IMR-90 (cell line): Measurements from ENCODE around the gene ZNF213. TPM values are rescaled to one million over a fixed set of nuclear protein-coding genes. Genes with fewer than 3 reads are reported as not detected.

Experiments
- ATAC-seq: fragments of 200-7000 bp; cut with Tn5 transposase; 2 replicates; pipeline ENCODE4 v1.9.1; 2020; ENCODE audit warnings: low read depth, mild to moderate bottlenecking, moderate library complexity
- BruUV-seq: library from RNA; stranded (reverse); fragments of 400-500 nt; replicated peaks from 2 replicates; lab custom pipeline; 2021; lab: Mats Ljungman, UMichigan
- CTCF ChIA-PET: fragments of 300-600 bp; formaldehyde crosslinking; extraction: SDS; loops from one replicate; lab custom pipeline; 2021; ENCODE audit warnings: antibody characterized with exemption; lab: Yijun Ruan, JAX
- POLR2A ChIA-PET: fragments of 300-600 bp; sonication (Branson Sonifier 250); formaldehyde crosslinking; loops from one replicate; lab custom pipeline; 2022; ENCODE audit warnings: antibody characterized with exemption; ENCODE audit not compliant: unreplicated experiment; lab: Charles Lee
- DNase-seq: peaks from one replicate; pipeline ENCODE4 v3.0.0; 2013
- H2AFZ ChIP-seq: replicated peaks from 2 replicates; pipeline ENCODE3; 2013; ENCODE audit warnings: low read length, mild to moderate bottlenecking; ENCODE audit not compliant: poor library complexity
- H2AK5ac ChIP-seq: 2 replicates; pipeline ENCODE4 v1.6.1; 2013; ENCODE audit warnings: low read depth, low read length, inconsistent platforms
- H2AK9ac ChIP-seq: replicated peaks from 2 replicates; pipeline ENCODE3; 2013; ENCODE audit warnings: mild to moderate bottlenecking, low read depth, low read length, moderate library complexity; ENCODE audit not compliant: poor library complexity
- H2BK120ac ChIP-seq: 2 replicates; pipeline ENCODE4 v1.6.1; 2013; ENCODE audit warnings: low read depth, low read length, inconsistent platforms
- H2BK15ac ChIP-seq: 3 replicates; pipeline ENCODE4 v1.6.1; 2013; ENCODE audit warnings: low read depth, low read length, inconsistent platforms
- H2BK20ac ChIP-seq: 2 replicates; pipeline ENCODE4 v1.6.1; 2013; ENCODE audit warnings: low read depth, mild to moderate bottlenecking, inconsistent platforms, low read length, moderate library complexity
- H2BK5ac ChIP-seq: 2 replicates; pipeline ENCODE4 v1.6.1; 2013; ENCODE audit warnings: mild to moderate bottlenecking, low read depth, low read length, inconsistent platforms; ENCODE audit not compliant: poor library complexity, severe bottlenecking
- H3K14ac ChIP-seq: replicated peaks from 2 replicates; pipeline ENCODE4 v1.6.1; 2013; ENCODE audit warnings: low read depth, low read length, inconsistent platforms
- H3K18ac ChIP-seq: 2 replicates; pipeline ENCODE4 v1.6.1; 2013; ENCODE audit warnings: low read depth, low read length, control low read depth
- H3K23ac ChIP-seq: 2 replicates; pipeline ENCODE4 v1.6.1; 2013; ENCODE audit warnings: low read depth, low read length, inconsistent platforms
- H3K27ac ChIP-seq: 2 replicates; pipeline ENCODE4 v1.5.1; 2013; ENCODE audit warnings: mild to moderate bottlenecking, control low read depth, low read length; ENCODE audit not compliant: insufficient read depth
- H3K27me3 ChIP-seq: 2 replicates; pipeline ENCODE4 v1.6.1; 2013; ENCODE audit warnings: low read length; ENCODE audit not compliant: control insufficient read depth, insufficient read depth
- H3K36me3 ChIP-seq: 2 replicates; pipeline ENCODE4 v1.6.1; 2013; ENCODE audit warnings: low read length, mixed read lengths; ENCODE audit not compliant: control insufficient read depth, insufficient read depth
- H3K4ac ChIP-seq: 2 replicates; pipeline ENCODE4 v1.6.1; 2013; ENCODE audit warnings: low read depth, low read length, inconsistent platforms
- H3K4me1 ChIP-seq: 2 replicates; pipeline ENCODE4 v1.6.1; 2013; ENCODE audit warnings: low read length, mixed read lengths; ENCODE audit not compliant: control insufficient read depth, insufficient read depth
- H3K4me2 ChIP-seq: 2 replicates; pipeline ENCODE4 v1.6.1; 2013; ENCODE audit warnings: low read depth, mild to moderate bottlenecking, control low read depth, low read length, moderate library complexity
- H3K4me3 ChIP-seq: 2 replicates; pipeline ENCODE4 v1.5.1; 2013; ENCODE audit warnings: low read depth, mild to moderate bottlenecking, control low read depth, low read length, moderate library complexity; ENCODE audit not compliant: insufficient read depth
- H3K56ac ChIP-seq: 2 replicates; pipeline ENCODE4 v1.6.1; 2013; ENCODE audit warnings: low read length, inconsistent platforms; ENCODE audit not compliant: insufficient read depth; ENCODE audit errors: extremely low read depth
- H3K79me1 ChIP-seq, 2 experiments: 2 replicates each; pipeline ENCODE4 v1.6.1; 2013; ENCODE audit warnings: low read length in 2 of 2, inconsistent platforms in 1 of 2, low read depth in 1 of 2
- H3K9ac ChIP-seq: 2 replicates; pipeline ENCODE4 v1.6.1; 2013; ENCODE audit warnings: low read depth, low read length, control low read depth
- H3K9me1 ChIP-seq: 2 replicates; pipeline ENCODE4 v1.6.1; 2013; ENCODE audit warnings: low read length, inconsistent platforms; ENCODE audit not compliant: insufficient read depth
- H3K9me3 ChIP-seq: 2 replicates; pipeline ENCODE4 v1.6.1; 2013; ENCODE audit warnings: low read length; ENCODE audit not compliant: control insufficient read depth, insufficient read depth
- H4K20me1 ChIP-seq: 2 replicates; pipeline ENCODE4 v1.6.1; 2013; ENCODE audit warnings: low read length, inconsistent platforms; ENCODE audit not compliant: insufficient read depth
- H4K5ac ChIP-seq: 2 replicates; pipeline ENCODE4 v1.6.1; 2013; ENCODE audit warnings: mild to moderate bottlenecking, low read depth, low read length, control low read depth
- H4K8ac ChIP-seq, 2 experiments: 2 replicates each; pipeline ENCODE4 v1.6.1; 2013; ENCODE audit warnings: low read depth in 2 of 2, low read length in 2 of 2, control low read depth in 1 of 2, inconsistent platforms in 1 of 2
- H4K91ac ChIP-seq: 2 replicates; pipeline ENCODE4 v1.6.1; 2013; ENCODE audit warnings: low read depth, low read length, inconsistent platforms; ENCODE audit not compliant: insufficient read depth
- CEBPB ChIP-seq: IDR thresholded peaks from 2 replicates; pipeline ENCODE4 v1.6.1; 2012; ENCODE audit warnings: low read depth, low read length, improper control_type of control experiment
- CHD1 ChIP-seq: IDR thresholded peaks from 2 replicates; pipeline ENCODE4 v1.6.1; 2012; ENCODE audit warnings: low read depth, low read length, improper control_type of control experiment
- ELK1 ChIP-seq: fragments of 150-350 bp; IDR thresholded peaks from 2 replicates; pipeline ENCODE4 v1.6.1; 2016; ENCODE audit warnings: low read depth, mild to moderate bottlenecking, low read length, moderate library complexity, borderline replicate concordance
- FOS ChIP-seq: fragments of 150-350 bp; IDR thresholded peaks from 2 replicates; pipeline ENCODE4 v1.6.1; 2016; ENCODE audit warnings: low read depth, low read length
- MAFK ChIP-seq: IDR thresholded peaks from 2 replicates; pipeline ENCODE4 v1.6.1; 2012; ENCODE audit warnings: low read depth, low read length, improper control_type of control experiment
- MAZ ChIP-seq: IDR thresholded peaks from 2 replicates; pipeline ENCODE4 v1.6.1; 2012; ENCODE audit warnings: low read depth, mild to moderate bottlenecking, low read length, improper control_type of control experiment, moderate library complexity, borderline replicate concordance
- NFE2L2 ChIP-seq: fragments of 150-350 bp; IDR thresholded peaks from 2 replicates; pipeline ENCODE4 v1.6.1; 2016; ENCODE audit warnings: low read depth, mild to moderate bottlenecking, low read length
- POLR2A ChIP-seq: IDR thresholded peaks from 2 replicates; pipeline ENCODE4 v1.6.1; 2012; ENCODE audit warnings: mild to moderate bottlenecking, low read depth, low read length
- RAD21 ChIP-seq: IDR thresholded peaks from 2 replicates; pipeline ENCODE4 v1.6.1; 2012; ENCODE audit warnings: low read length, improper control_type of control experiment
- RCOR1 ChIP-seq: IDR thresholded peaks from 2 replicates; pipeline ENCODE4 v1.6.1; 2012; ENCODE audit warnings: mild to moderate bottlenecking, low read length, improper control_type of control experiment; ENCODE audit not compliant: insufficient replicate concordance
- RFX5 ChIP-seq: IDR thresholded peaks from 2 replicates; pipeline ENCODE4 v1.8.0; 2012; ENCODE audit warnings: low read depth, mild to moderate bottlenecking, low read length, moderate library complexity
- SMC3 ChIP-seq: fragments of 150-350 bp; IDR thresholded peaks from 2 replicates; pipeline ENCODE4 v1.6.1; 2016; ENCODE audit warnings: low read depth, mild to moderate bottlenecking, antibody characterized with exemption, low read length, moderate library complexity
- USF2 ChIP-seq: fragments of 150-350 bp; IDR thresholded peaks from 2 replicates; pipeline ENCODE4 v1.6.1; 2017; ENCODE audit warnings: mild to moderate bottlenecking, antibody characterized with exemption, low read length, low read depth
- WGBS, 2 experiments: methylation state at CpG; one replicate each; pipeline versions ENCODE4 v1.1.5 to v1.1.7; 2013; ENCODE audit warnings: missing lambda C conversion rate in 2 of 2; ENCODE audit not compliant: insufficient read length in 1 of 2; ENCODE audit errors: extremely low coverage in 2 of 2; 5-methylcytosine and 5-hydroxymethylcytosine counted together
- dilution Hi-C: fragments of 300-500 bp; cut with HindIII; formaldehyde crosslinking; loops from one replicate; pipeline ENCODE4 v1.14.3; 2018; ENCODE audit warnings: low sequenced_read_pairs; ENCODE audit not compliant: unreplicated experiment
- in situ Hi-C: fragments of 300-500 bp; cut with MboI; formaldehyde crosslinking; loops from 3 replicates; pipeline ENCODE4 v1.14.3; 2019; ENCODE audit warnings: low sequenced_read_pairs, inconsistent platforms, mixed read lengths
- intact Hi-C: fragments of 100-400 bp; cut with micrococcal nuclease; formaldehyde crosslinking; loops from 2 replicates; pipeline ENCODE4 v1.10.0; 2022
- polyA plus RNA-seq, 3 experiments: library from polyadenylated mRNA; depleted of rRNA; stranded (reverse); fragments of >200 nt; gene quantifications; 2 replicates each; pipeline ENCODE4 v1.2.3, GENCODE V29; 2012; ENCODE audit warnings: low replicate concordance in 1 of 3
- total RNA-seq: library from RNA; depleted of rRNA; stranded (reverse); fragments of >200 nt; gene quantifications from 2 replicates; pipeline ENCODE4 v1.2.3, GENCODE V29; 2012
- TF ChIP-seq, protein P1 (sequence below): conservative IDR thresholded peaks from 2 replicates; pipeline ENCODE4 v1.5.1; 2012; ENCODE audit warnings: mild to moderate bottlenecking, low read depth, low read length, improper control_type of control experiment

ZNF213 gene
- total and polyA plus RNA-seq, 2 of the 4 experiments (the other 2 are of a cell fraction): 0.72 to 4.0 TPM

DNA sequence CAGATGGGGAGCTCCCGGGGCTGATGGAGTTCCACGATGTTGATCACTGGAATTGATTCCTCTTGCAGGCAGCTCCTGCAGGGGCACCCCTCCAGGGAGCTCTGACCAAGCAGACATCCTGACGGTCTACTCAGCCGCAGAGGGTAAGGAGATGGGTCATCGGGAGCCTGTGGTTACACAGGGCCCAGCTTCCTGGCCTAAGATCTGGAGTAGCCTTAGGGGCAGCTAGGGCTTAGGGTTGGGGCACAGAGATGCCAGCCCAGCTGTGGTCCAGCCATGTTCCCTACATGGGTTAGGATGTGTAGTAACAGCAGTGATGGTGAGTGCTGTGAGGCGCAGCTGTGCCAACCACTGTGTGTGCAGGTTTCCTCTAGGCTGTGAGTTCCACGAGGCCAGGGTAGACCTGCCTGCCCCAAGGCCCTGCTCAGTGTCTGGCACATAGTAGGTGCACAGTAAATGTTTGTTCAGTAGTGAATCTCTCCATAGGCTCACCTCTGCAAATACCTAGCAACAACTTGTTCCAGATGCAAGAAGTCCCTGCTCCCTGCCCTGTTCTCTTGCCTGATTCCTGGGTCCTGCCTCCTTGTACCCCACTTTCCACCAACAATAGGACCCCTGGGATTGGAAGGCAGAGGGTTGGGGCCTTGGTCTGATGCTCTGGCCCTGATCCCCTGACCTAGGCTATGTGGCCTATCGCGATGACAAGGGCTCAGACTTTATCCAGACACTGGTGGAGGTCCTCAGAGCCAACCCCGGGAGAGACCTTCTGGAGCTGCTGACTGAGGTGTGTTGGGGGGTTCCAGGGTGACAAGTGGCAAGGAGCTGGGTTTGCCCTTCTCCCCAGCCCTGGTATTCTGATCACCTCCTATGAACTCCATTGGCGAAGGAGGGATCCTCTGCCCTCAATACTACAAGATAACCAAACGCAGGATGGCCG, 13.7 kb downstream of the ZNF213 start:
- Histone ChIP-seq H3K23ac (no peak overlapping the region), H4K20me1 (peaks cover 11% of the 10 kb centered on the region), H2BK15ac (no peak overlapping the region), H3K56ac (no peak overlapping the region), H3K36me3 (no peaks in the 10 kb centered on the region), H3K14ac (no peak overlapping the region), H3K27ac (no peak overlapping the region), H3K18ac (no peak overlapping the region), H2AK5ac (no peak overlapping the region; the same call in 1 of the 2 replicates), H3K4me2 (no peak overlapping the region), H3K9me3 (no peaks in the 10 kb centered on the region), H3K79me1 (peaks cover 0 to 13% of the 10 kb centered on the region in 2 experiments; a peak in 2 of 4 replicates), H3K4ac (peak overlapping the region; percentile 95), H3K9ac (no peak overlapping the region), H4K5ac (no peak overlapping the region), H2BK5ac (no peak overlapping the region), H3K4me3 (no peak overlapping the region), H2AFZ (no peak overlapping the region), H3K27me3 (no peaks in the 10 kb centered on the region), H2AK9ac (peak overlapping the region; percentile 98), H2BK20ac (no peak overlapping the region), H3K4me1 (peaks cover 3% of the 10 kb centered on the region; the same call in 1 of the 2 replicates), H2BK120ac (no peak overlapping the region), H4K8ac (no peak overlapping the region), H3K9me1 (0 out of 2 replicates have a peak, but pooled peaks cover 7% of the 10 kb centered on the region), H4K91ac (no peak overlapping the region)
- intact Hi-C loops: no loop called here
- dilution Hi-C loops: no loop called here
- DNase-seq (no peak), ATAC-seq (no peak)
- ChIA-PET POLR2A (interaction anchor here (0.6 to 1.0 kb wide), 2 partner anchors 14 to 23 kb away, joined by 3 read pairs; partner anchors contain the start of gene ZNF213), CTCF (interaction anchor here (1.6 kb wide), 1 partner anchor 19 kb away, joined by 6 read pairs; no protein-coding TSS in a partner anchor)
- 100% methylated on average over 1 of the region's 13 CpGs; no CpG with 5 or more reads in 1 of the 2 experiments for WGBS, 2 experiments
- no TSS peak for BruUV-seq
- in situ Hi-C loops: no loop called here
- TF ChIP-seq RCOR1: no peak
- no peak for TF ChIP-seq SMC3
- no peak for TF ChIP-seq RFX5
- TF ChIP-seq CHD1: no peak
- TF ChIP-seq NFE2L2: no peak
- TF ChIP-seq CEBPB: no peak
- no peak for TF ChIP-seq MAZ
- no peak for TF ChIP-seq ELK1
- no peak for TF ChIP-seq USF2
- TF ChIP-seq FOS: no peak
- no peak for TF ChIP-seq MAFK
- TF ChIP-seq RAD21: no peak
- TF ChIP-seq POLR2A: no peak
- TF ChIP-seq, protein P1, sequence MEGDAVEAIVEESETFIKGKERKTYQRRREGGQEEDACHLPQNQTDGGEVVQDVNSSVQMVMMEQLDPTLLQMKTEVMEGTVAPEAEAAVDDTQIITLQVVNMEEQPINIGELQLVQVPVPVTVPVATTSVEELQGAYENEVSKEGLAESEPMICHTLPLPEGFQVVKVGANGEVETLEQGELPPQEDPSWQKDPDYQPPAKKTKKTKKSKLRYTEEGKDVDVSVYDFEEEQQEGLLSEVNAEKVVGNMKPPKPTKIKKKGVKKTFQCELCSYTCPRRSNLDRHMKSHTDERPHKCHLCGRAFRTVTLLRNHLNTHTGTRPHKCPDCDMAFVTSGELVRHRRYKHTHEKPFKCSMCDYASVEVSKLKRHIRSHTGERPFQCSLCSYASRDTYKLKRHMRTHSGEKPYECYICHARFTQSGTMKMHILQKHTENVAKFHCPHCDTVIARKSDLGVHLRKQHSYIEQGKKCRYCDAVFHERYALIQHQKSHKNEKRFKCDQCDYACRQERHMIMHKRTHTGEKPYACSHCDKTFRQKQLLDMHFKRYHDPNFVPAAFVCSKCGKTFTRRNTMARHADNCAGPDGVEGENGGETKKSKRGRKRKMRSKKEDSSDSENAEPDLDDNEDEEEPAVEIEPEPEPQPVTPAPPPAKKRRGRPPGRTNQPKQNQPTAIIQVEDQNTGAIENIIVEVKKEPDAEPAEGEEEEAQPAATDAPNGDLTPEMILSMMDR: no peak
